ENCODE measurements around the gene GSK3A.

The GSK3A gene

DNA sequence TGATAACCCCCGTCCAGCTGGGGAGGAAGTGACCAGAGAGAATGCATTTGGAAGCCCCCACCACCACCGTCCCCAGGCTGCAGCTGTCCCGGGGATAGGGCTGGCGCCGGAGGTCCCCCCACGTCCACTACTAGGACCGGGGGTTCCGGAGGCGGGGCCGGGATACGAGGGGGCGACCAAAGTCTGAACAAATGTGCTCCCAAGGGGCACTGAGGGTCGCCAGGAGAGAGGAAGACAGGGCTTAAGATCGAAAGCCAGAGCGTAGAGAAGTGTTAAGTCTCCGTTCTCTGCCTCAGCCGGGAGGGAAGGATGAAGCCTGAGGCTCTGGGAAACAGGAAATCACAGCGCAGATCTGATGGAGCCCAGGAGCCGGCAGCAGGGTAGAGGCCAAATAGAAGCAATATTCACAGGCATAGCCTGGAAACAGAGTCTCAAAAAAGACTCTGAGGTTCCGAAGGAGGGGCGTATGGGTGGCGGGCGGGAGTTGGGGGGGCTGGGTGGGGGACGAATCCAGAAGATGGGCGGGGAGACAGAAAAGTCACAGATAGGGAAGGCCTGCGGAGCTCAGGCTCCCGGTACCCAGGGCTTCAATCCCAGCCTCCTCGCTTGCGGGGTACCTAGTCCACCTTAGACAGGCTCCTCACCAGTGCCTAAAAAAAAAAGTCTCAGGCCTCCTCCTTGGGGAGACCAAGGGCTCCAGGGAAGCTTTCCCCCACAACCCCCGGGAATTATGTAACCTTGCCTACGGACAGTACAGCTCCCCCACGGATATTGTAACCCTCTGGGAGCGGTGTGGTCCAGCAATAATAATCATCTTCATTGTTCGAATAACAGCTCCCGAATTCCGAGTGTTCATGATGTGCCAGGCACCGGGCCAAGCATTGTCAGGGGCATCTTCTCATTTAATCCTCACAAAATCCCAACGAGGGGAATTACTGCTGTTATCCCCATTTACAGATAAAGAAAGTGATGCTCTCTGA lies 13.7 kb upstream of the GSK3A start:
- no peak for DNase-seq (ENCODE audit: low read depth)
- H3K4me3 ChIP-seq (ENCODE audit: control insufficient read depth, low read depth, low read length) = peak overlapping the region; percentile 80
- TF ChIP-seq, protein P1, sequence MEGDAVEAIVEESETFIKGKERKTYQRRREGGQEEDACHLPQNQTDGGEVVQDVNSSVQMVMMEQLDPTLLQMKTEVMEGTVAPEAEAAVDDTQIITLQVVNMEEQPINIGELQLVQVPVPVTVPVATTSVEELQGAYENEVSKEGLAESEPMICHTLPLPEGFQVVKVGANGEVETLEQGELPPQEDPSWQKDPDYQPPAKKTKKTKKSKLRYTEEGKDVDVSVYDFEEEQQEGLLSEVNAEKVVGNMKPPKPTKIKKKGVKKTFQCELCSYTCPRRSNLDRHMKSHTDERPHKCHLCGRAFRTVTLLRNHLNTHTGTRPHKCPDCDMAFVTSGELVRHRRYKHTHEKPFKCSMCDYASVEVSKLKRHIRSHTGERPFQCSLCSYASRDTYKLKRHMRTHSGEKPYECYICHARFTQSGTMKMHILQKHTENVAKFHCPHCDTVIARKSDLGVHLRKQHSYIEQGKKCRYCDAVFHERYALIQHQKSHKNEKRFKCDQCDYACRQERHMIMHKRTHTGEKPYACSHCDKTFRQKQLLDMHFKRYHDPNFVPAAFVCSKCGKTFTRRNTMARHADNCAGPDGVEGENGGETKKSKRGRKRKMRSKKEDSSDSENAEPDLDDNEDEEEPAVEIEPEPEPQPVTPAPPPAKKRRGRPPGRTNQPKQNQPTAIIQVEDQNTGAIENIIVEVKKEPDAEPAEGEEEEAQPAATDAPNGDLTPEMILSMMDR (IDR thresholded peaks at IDR 0.05; ENCODE audit: control insufficient read depth, insufficient read depth, low read depth, low read length, missing control alignments) = no peak

DNA sequence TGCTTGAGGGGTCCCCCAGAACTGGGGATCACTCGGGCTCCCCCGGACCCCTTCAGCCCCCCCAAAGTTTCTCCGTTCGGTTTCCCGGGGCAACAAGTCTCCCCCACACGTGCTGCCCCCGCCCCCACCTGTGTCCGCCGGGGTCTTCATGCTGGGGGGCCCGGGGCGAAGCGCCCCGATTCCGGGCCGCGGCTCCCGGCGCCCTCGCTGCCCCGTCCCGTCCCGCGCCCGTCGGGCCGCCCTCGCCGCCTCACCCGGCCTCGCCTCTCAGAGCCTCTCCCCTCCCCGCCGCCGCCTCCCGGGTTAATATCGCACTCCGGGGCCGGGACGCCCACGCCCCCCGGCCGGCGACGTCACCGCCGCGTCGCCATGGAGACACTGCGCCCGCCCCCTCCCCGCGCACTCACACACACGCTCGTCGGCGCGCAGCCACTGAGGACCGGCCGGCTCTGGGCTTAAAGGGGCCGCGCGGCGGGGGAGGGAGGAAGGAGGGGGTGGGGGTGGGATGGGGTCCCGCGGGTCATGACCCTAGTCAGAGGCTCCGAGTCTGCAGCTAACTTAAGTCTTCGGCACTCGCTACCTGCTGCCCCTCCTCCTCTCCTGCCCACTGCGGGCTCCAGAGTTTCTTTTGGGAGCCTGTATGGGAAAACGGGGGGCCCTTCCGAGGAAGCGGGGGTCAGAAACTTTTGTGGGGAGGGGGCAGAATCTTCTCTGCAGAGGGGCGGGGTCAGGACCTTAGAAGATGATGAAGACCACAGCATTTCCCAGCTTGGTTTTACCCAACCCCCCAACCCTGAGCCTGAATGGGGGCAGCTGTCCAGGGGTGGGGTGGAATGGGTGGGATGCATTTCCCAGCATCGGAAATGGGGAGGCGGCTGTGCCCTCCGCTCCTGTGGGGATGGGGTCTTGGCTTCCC lies 12.7 kb upstream of the GSK3A start, which contains the start of gene ERF:
Gene ERF (minus strand): TSS at position 279 of the 916 bp plus-strand sequence. CDS start 129 bp downstream, at position 150.
- TF ChIP-seq, protein P1 (IDR thresholded peaks at IDR 0.05; ENCODE audit: control insufficient read depth, insufficient read depth, low read depth, low read length, missing control alignments) = no peak
- no peak for DNase-seq (ENCODE audit: low read depth)
- peak within 1 kb of the TSS; percentile 100 for H3K4me3 ChIP-seq (ENCODE audit: control insufficient read depth, low read depth, low read length)

- DNase-seq (ENCODE audit: low read depth) = no peak
- peak overlapping the region; percentile 100 for H3K4me3 ChIP-seq (ENCODE audit: control insufficient read depth, low read depth, low read length)
- TF ChIP-seq, protein P1 (IDR thresholded peaks at IDR 0.05; ENCODE audit: control insufficient read depth, insufficient read depth, low read depth, low read length, missing control alignments) = no peak
These were observed 11.9 kb upstream of the GSK3A start for GRCh38 chr19:42254089-42254849.

GRCh38 chr19:42253245-42254088 lies 11.1 kb upstream of the GSK3A start:
- no peak for DNase-seq (ENCODE audit: low read depth)
- TF ChIP-seq, protein P1 (IDR thresholded peaks at IDR 0.05; ENCODE audit: control insufficient read depth, insufficient read depth, low read depth, low read length, missing control alignments) = no peak
- peak overlapping the region; percentile 100 for H3K4me3 ChIP-seq (ENCODE audit: control insufficient read depth, low read depth, low read length)

GRCh38 chr19:42252365-42253244 lies 10.2 kb upstream of the GSK3A start:
- H3K4me3 ChIP-seq (ENCODE audit: control insufficient read depth, low read depth, low read length) = peak overlapping the region; percentile 100
- DNase-seq (ENCODE audit: low read depth) = no peak
- TF ChIP-seq, protein P1 (IDR thresholded peaks at IDR 0.05; ENCODE audit: control insufficient read depth, insufficient read depth, low read depth, low read length, missing control alignments) = no peak
